ENCODE measurements around the gene EN2.

Gene EN2

GRCh38 chr7:155513543-155514285 is 55.8 kb downstream of the EN2 start:
- no peak for DNase-seq

GRCh38 chr7:155514296-155514695 is 56.4 kb downstream of the EN2 start:
- DNase-seq = no peak
- intact Hi-C loops (cut with DNase I) = no loop called here

More at GRCh38 chr7:155513543-155514285, 55.8 kb downstream of the EN2 start:
- intact Hi-C loops (cut with DNase I) = no loop called here
